ENCODE data around the gene CALD1.
"Not testable (repeated sequence)": the region's sequence is repeated elsewhere in the genome, so short reads cannot be mapped to it uniquely, and the experiment has no call there.

The CALD1 gene

DNA sequence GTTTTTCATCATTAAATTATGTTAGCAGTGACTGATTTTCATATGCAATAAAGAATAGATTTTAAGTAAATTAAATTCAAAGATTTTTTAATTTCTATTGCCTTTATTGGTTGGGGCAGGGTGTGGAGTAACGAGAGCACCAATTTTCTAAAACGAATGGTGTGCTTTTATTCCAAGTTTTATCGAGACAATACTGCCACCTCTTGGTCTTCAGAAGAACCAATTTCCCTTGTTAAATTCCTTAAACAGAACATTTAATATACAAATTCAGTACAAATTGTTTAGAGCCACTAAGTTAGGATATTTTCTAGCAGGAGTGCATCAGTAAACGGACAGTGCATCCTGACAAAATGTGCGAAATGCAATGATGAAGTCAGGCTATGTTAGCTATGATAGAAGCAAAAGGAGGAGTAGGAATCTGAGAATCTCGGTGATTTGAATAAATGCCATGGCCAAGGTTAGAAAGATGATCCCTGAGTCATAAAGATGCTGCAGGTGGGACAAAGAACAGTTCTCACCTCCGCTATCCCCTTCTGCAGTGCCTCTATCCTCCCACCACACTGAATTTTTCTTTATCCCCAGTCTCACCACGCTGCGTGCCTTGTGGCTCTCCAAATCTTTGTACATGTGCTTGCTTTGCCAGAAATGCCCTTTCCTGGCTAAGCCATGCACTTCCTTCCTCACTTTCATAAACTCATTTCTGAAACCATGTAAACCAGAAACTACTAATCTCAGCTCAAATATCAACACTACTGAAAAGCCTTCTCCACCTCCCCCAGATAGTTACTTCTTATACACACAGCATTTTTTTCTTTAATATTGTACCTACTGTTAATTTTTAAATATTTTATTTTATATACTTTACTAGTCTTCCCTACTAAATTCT is 175.0 kb downstream of the CALD1 start:
- no peak for DNase-seq
- peak; percentile 43 for ATAC-seq

DNA sequence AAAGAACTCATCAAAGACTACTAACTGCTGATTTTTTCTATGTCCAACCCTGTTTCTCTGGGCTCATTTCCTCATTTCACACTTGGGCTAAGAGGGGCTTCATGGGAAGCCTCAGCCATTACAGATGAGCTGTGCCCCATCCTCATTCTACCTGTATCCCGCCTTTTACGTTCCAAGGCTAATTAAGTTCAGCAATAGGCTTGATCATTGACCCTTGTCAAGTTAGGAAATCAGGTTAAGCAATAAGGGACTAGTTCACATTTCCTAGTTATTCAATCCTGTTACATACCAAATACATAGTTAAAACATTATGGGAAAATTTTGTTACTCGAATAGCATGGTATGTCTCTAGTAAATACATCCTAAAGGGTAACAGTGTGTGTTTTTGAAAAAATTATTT is 177.6 kb downstream of the CALD1 start:
- DNase-seq (no peak), ATAC-seq (no peak)

DNA sequence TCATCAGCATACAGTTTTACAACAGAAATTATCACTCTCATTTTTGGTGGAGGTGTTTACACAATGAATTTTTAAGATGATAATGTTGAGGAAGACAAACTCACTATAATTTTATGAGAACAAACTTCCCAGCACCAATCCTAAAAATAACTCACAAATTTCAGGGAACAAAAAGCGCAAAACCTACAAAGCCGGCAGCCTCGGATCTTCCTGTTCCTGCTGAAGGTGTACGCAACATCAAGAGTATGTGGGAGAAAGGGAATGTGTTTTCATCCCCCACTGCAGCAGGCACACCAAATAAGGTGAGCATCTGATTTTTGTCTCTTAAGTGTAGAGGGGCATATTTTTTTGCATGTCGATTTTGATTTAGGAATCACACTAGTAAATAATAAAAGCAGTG is 180.4 kb downstream of the CALD1 start:
- ATAC-seq (no peak), DNase-seq (no peak)

DNA sequence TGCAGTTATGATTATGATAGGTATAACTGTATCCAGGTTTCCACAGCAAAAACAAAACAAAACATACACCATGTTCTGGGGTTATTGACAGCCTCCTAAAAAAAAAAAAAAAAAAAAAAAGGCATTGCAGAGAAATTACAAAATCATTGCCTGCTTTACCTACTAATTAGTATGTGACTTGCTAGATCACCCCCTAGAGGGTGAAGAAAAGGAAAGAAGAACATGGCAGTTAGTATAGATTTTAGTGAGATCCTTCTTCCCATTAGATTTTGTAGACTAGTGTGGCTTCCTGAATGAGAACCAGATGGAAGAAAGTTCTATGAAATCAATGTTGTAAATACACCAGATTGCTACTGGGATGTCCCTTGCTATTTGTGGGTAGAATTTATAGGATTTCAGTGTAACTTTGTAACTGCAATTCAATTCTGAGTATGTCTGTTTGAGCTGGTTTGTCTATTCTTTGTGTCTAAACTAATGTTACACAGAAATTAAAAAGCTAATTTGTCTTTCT is 182.9 kb downstream of the CALD1 start:
- no peak for DNase-seq
- ATAC-seq: no peak

DNA sequence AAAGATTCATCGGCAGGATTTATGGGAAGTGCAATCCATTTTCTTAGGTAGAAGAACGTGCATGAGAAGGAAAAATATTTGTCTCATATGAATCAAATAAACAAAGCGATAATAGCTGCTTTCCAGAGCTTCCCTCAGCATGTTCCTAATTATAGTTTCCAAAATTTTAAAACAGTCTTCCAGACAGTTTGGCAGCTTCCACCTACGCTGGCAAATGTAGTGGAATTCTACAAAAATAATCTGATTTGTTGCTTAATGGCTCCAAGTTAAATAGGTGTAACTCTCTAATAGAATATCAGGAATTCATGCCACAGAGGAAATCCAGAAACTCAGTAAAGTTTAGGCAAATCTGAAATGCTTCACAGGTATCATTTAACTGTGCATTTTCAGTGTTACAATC is 183.6 kb downstream of the CALD1 start:
- no peak for ATAC-seq
- DNase-seq: no peak

DNA sequence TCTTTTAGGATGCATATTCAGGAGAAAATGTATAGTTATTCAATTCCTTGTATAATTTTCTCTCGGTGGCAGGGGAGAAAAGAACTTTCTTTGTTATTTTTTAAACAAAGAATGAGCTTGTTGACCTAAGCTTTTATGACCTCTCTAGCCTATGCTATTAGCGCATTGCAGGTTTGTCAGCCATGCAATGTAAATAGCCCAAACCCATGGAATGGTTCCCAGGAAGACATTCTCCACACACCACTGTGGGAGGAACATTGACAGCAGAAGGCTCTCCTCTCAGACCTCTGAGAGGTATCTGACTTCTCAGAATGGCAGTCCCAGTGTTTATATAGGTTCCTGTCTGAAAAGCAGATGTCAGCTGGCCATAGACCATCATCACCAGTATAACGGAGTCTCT is 187.3 kb downstream of the CALD1 start:
- ATAC-seq (no peak), DNase-seq (no peak)

DNA sequence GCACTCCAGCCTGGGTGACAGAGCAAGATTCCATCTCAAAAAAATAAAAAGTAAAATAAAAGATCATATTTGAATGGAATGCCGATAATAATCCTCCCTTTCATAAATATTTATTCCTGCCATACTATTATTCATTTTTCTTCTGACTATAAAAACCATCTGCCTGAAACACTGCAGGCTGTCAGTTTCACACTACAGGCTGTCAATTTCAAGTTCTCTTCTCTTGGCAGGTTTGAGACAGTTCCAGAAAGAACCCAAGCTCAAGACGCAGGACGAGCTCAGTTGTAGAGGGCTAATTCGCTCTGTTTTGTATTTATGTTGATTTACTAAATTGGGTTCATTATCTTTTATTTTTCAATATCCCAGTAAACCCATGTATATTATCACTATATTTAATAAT is 188.7 kb downstream of the CALD1 start:
- no peak for DNase-seq
- no peak for ATAC-seq

DNA sequence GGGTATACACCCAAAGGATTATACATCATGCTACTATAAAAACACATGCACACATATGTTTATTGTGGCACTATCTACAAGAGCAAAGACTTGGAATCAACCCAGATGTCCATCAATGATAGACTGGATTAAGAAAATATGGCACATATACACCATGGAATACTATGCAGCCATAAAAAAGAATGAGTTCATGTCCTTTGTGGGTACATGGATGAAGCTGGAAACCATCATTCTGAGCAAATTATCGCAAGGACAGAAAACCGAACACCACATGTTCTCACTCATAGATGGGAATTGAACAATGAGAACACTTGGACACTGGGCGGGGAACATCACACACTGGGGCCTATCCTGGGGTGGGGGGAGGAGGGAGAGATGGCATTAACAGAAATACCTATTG is 202.2 kb downstream of the CALD1 start:
- not testable (repeated sequence) for DNase-seq, ATAC-seq

DNA sequence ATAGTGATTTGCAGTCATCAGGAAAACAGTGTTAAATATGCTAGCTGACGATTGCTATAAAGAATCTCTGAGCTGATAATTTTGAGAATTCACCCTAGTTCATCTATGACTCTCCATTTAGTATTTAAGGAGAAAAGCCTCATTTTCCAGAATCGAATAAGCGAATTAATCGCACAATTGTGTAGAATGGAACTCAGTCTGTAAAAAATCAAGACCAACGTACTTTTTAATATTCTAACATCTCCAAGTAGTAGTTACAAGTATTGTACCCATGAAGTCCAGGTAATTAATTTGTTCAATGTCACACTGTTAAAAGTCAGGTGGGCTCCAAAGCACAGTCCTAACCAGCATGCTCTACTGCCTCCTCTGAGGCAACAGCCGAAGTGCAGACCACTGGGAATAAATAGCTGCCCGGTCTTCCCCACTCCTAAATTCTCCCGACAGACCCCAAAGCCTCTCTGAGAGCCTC is 206.5 kb downstream of the CALD1 start:
- ATAC-seq (peak; percentile 52), DNase-seq (no peak)

DNA sequence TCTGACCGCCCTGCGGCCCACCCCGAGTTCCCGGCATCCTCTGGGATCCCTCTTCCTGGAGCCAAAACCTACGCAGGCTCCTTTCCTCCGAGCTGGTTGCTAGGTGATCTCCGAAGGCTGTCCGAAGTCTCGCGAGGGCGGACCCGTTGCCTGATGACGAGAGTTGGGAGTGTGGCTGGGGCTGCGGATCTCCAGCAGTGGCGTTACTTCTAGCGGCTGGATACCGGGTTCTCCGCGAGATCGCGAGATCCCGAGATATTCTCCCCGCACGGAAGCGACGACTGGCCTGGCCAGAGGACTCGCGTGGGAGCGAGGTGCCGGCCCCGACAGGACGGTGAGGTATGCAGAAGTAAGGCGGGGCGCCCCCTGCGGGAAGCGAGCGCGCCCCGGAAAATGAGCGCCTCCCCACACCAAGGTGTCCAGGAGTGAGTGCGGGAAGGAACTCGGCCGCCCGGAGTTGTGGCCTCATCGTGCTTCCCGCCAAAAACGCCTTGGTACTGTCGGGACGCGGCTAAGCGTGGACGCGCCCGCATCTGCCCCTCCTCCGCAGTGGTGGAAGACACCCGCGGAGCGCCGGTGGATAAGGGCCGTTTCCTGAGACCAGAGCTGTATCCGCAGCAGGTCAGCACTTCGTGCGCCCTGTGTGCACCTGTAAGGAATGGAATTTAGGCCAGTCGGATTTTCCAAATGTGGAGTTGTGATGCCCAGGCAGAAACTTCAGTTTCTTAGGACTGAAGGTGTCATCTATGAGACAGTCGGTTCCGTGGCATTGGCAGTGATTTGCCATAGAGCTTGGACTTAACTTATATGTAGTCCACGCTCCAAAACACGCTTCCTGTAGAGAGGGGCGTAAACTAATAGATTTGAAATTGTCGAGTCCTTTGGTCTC is 207.2 kb downstream of the CALD1 start, which contains the start of gene AGBL3:
TSS of gene AGBL3 (plus strand) at position 146 of the 889 bp plus-strand sequence. CDS start 1,426 bp downstream, outside the sequence.
- peak; percentile 96 for ATAC-seq
- peak; percentile 92 for DNase-seq

DNA sequence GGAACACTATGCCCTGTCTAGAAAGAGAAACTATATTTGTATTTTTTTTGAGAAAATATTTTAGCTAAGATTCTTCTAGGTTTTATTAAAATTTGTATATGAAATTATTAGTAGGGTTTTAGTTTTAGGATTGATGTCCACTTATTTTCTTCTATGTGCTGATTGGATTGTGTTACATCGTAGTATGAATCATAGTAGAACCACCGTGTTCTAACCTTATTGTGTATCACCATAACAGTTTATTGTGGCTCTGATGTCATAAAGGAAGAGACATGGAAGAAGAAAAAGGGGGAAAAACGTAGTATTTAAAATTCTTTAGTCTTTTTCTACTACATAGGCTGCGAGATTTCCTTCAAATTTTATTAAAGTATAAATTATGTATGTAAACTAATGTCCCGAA is 208.7 kb downstream of the CALD1 start:
- DNase-seq (no peak), ATAC-seq (no peak)

DNA sequence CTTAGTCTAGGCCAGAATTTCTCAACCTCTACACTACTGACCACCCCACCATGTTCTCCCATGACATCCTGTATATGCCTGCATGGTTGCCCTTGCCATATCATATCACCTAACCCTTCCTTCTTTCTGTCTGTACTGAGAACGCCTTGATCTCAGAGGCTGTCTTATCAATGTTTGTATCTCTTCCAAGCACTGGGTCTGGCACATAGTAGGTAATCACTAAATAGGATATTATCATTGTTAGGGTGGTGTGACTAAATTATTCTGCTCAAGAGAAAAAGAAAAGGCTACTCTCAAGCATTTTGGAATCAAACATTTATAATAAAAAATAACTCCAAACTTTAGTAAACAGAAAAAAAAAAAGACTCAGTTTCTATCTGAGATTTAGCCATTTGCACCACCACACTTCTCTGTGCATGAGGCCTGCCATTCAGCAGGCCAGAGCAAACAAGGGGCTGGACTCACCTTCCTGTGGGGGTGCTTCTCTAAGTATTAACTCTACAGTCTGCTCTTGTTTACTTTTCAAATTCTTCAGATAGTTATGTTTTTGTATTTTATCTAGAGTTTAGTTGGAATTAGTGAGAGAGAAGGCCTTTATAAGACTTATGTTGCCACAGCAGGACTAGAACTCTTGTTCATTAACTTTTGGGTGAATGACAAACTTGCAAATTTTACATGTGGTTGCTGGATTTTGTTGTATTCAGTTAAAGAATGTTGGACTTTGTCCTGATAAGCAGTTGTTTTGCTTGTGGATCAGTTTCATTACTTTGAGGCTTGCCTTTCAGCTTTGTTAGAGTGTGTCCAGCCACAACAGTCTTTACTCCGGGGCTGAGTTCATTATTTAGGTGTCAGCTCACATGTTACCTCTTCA is 212.3 kb downstream of the CALD1 start:
- DNase-seq (no peak), ATAC-seq (no peak)

DNA sequence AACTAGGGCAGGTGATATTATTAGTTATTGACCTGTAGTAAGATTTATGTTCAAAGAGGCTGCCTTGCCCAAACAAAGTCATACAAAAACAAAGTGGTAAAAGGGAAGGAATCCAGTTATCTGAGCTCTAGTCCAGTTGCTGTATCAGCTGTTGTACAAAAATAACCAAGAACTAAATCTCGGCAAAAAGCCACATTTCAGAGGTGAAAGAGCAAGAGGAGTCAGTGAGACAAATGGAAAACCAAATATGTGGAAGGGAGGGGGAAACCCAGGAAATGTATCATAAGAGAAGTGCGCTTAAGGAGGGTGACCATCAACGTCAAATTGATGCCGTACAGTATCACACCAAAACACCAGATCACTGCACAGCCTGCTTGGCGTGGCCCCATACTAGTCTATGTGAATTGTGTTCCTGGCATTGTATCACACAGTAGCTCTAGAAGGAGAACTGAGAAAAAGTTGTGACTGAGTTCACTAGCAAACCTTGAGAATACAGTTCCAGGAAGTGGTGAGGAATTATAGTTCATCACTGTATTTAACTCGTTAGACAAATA is 213.3 kb downstream of the CALD1 start:
- ATAC-seq: peak; percentile 92

DNA sequence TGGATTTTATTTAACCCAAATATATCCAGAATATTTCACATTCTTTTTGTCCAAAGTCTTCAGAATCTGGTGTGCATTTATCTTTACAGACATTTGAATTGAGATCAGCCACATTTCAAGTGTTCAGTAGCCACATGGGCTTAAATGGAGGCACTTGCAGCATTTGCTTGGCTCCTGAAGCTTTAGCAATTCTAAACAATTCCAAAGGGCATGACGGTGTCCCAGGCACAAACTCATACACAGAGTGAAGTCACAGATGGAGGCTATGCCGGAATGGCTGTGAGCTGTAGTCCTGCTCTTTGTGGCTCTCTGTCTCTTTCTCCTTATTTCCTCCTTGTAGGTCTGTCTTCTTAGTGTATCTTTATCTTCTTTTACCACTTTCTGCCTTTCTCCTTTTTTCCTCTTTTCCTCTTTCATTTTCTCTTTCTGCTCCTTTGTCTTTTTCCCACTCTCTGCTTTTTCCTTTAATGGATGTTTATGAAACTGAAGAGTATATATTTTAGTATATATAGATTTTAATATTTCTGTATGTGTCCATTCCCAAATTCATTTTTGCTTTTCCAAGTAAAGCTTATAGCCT is 214.5 kb downstream of the CALD1 start:
- no peak for ATAC-seq
- DNase-seq: no peak

More for the DNA sequence above, 213.3 kb downstream of the CALD1 start:
- peak; percentile 40 for DNase-seq

DNA sequence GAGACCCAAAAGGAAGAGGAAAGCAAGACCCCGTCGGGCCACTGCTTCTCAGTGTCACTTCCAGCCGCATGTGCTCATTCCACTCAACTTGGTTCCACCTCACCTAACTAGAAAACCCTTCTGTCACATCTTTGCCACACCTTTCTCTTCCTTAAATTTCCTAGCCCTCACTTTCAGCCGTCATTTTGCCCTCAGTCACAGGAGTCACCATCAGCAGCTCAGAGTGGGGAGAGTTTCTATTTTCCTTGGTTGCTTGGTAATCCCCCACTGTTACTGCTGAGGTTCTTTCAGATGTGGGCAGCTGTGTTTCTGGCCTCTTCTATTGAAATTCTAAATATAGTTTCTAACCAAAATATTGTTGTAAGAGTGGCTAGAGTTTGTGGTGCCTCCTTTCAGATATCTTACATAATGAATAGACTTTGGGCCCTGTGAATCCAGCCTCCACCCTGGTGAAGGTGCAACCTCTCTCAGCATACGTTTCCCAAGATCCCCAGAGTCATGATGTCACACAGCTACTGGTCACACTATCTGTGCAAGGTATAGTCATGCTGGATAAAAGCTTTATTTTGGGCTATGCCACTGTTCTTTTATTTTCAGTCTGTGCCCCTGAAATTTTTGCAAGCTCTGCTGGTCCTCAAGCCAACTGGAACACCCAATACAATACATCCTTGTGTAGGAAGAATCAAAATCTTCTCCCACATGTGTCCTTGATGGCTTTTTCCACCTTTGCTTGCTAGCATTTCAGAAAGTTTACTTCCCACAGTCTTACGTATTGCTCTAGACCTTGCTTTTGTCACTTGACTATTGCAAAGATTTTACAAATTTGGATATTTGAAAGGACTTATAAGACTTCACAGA is 216.0 kb downstream of the CALD1 start:
- ATAC-seq: peak; percentile 57
- DNase-seq: peak; percentile 14

DNA sequence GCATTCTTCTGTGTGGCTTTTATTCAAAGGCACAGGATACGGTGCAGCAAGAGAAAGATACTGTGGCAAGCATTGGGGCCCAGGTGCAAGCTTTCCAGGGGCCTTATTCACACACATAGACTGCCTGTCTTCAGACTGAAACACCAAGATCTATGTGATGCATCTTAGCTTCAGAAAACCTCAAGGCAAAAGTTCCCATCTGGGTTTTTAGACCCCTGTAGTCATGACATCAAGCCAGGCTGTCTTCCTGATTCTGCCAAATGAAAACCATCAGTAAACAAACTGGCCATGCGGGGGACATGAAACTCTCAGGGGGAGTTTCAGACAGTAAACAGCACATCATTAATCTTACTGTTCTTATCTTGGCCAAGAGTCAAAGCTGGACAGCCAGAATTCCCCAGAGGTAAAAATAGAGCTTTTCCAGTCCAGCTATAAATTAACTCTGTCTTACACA is 216.7 kb downstream of the CALD1 start:
- peak; percentile 41 for ATAC-seq
- no peak for DNase-seq

DNA sequence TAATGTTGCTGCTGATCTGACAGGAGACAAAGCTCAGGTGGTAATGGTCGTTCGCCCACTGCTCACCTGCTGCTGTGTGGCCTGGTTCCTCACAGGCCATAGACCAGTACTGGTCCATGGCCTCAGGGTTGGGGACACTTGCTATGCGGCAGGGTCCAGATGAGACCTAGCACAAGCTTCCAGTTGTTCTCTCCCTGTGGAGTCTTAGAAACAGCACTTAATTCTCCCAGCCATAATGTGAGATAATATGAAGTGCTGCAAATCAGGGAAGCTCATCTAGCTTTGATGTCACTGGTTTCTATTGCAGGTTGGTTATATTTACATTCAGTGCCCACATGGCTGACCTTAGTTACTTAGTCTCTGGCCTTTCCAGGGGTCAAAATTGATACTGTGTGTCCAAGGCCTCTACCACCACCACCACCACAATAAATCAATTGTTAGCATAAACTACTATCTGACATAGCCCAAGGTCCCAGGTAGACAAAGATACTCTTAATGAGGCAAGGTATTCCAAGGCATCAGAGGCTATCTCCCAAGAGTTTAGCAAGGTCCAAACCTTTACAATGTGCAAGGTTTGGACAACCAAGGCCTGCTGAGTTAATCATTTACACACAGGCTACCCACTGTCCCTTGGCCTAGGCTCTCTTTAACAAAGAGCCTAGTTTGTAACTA is 217.9 kb downstream of the CALD1 start:
- no peak for ATAC-seq
- no peak for DNase-seq

DNA sequence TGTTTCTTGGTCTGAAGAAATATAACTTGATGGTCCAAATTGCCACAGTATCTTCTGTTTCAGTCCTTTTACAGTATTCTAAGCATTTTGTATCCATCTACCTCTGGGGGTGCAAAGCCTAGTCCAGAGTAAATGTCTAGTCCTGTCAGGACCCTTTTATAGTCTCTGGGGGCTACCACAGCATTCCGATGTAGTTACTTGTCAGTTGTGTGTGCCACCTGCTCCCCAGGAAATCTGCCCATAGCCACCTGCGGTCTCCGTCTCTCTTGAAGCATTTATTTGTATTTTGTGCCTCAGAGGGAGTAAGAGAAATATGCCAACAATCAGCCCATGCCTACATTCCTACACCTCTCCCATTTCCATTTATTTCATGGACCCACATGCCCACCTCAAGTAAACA is 219.7 kb downstream of the CALD1 start:
- DNase-seq: no peak
- no peak for ATAC-seq

Measured in stimulated activated naive CD8-positive, alpha-beta T cell treated with anti-CD3 and anti-CD28 coated beads, Interleukin-15, Interleukin-2, amounts not matched to agents 100 U/mL and 50 U/mL, for 24 hours (primary cell).